Tibial nerve (tissue), 4 donors: Measurements from ENCODE around the gene ICAM5. TPM values are rescaled to one million over a fixed set of nuclear protein-coding genes. Genes with fewer than 3 reads are reported as not detected.
"Not testable (repeated sequence)": the region's sequence is repeated elsewhere in the genome, so short reads cannot be mapped to it uniquely, and the experiment has no call there.

Source experiments
- DNase-seq, 2 donors: peaks; one replicate each; pipeline ENCODE4 v3.0.0-alpha.2; 2019; ENCODE audit warnings: low spot score in 2 of 2
- H3K27ac ChIP-seq, 4 donors: fragments of 200-600 bp; sonication (generic) in 3 of 4; one replicate each; pipeline ENCODE4 v1.5.1; 2017 to 2019; ENCODE audit warnings: mild to moderate bottlenecking in 1 of 4
- H3K27me3 ChIP-seq, 2 donors: fragments of 200-600 bp; sonication (generic) in 1 of 2; one replicate each; pipeline versions ENCODE4 v1.5.1 to v1.6.0; 2017 to 2019
- H3K36me3 ChIP-seq, 3 donors: fragments of 200-600 bp; sonication (generic); one replicate each; pipeline ENCODE4 v1.5.1; 2018 to 2019
- H3K4me1 ChIP-seq, 4 donors: fragments of 200-600 bp; sonication (generic) in 3 of 4; one replicate each; pipeline ENCODE4 v1.5.1; 2017 to 2019
- H3K4me3 ChIP-seq, 4 donors: fragments of 200-600 bp; sonication (generic) in 3 of 4; one replicate each; pipeline ENCODE4 v1.5.1; 2017 to 2019; ENCODE audit warnings: mild to moderate bottlenecking in 1 of 4, moderate library complexity in 1 of 4
- H3K9me3 ChIP-seq, 4 donors: fragments of 200-600 bp; sonication (generic) in 3 of 4; one replicate each; pipeline ENCODE4 v1.5.1; 2017 to 2019
- CTCF ChIP-seq, 5 experiments: fragments of 200-600 bp in 3 of 5; fragments of 450-650 bp in 2 of 5; sonication (generic) in 3 of 5; IDR thresholded peaks; one replicate each; pipeline ENCODE4 v1.5.1; 2016 to 2019; ENCODE audit warnings: antibody characterized with exemption in 5 of 5, mild to moderate bottlenecking in 3 of 5, moderate library complexity in 2 of 5
- EP300 ChIP-seq, 2 donors: sonication (generic); formaldehyde crosslinking; IDR thresholded peaks; one replicate each; pipeline ENCODE4 v1.6.1; 2017; ENCODE audit warnings: antibody characterized with exemption in 2 of 2, mild to moderate bottlenecking in 1 of 2
- POLR2A ChIP-seq, 2 donors: fragments of 450-650 bp; IDR thresholded peaks; one replicate each; pipeline ENCODE4 v1.6.1; 2017; ENCODE audit warnings: antibody characterized with exemption in 2 of 2, mild to moderate bottlenecking in 2 of 2, moderate library complexity in 2 of 2
- WGBS, 2 donors: methylation state at CpG; one replicate each; pipeline ENCODE4 v1.1.5; 2018; 5-methylcytosine and 5-hydroxymethylcytosine counted together
- total RNA-seq, 4 donors: library from RNA; depleted of rRNA; stranded (reverse); fragments of >200 nt; gene quantifications; one replicate each; pipeline ENCODE4 v1.1.0, GENCODE V29; 2016

The ICAM5 gene
- total RNA-seq, 4 donors from 2014 or later = 0.21 to 2.7 (median 0.93) TPM

- H3K27me3 ChIP-seq = no peaks in the 10 kb centered on the region
- no peak for DNase-seq
- H3K36me3 ChIP-seq = peaks cover 0 to 55% (median 0%) of the 10 kb centered on the region in 3 donors
- peaks cover 0 to 2% (median 0%) of the 10 kb centered on the region in 4 donors for H3K4me1 ChIP-seq
- H3K4me3 ChIP-seq = no peak overlapping the region
- TF ChIP-seq EP300 (IDR thresholded peaks at IDR 0.05) (no peak), CTCF (IDR thresholded peaks at IDR 0.05) (no peak), POLR2A (IDR thresholded peaks at IDR 0.05) (no peak)
- no peak overlapping the region for H3K27ac ChIP-seq
- 85 to 89% methylated on average over 9 of the region's 9 CpGs for WGBS, 2 donors
- no peaks in the 10 kb centered on the region for H3K9me3 ChIP-seq
Observed at GRCh38 chr19:10277795-10278589, 11.8 kb upstream of the ICAM5 start.

GRCh38 chr19:10278935-10279334, 10.8 kb upstream of the ICAM5 start:
- Histone ChIP-seq H3K27me3 (no peaks in the 10 kb centered on the region), H3K9me3 (no peaks in the 10 kb centered on the region), H3K4me1 (no peaks in the 10 kb centered on the region), H3K36me3 (peaks cover 0 to 64% (median 0%) of the 10 kb centered on the region in 3 donors), H3K4me3 (no peak overlapping the region), H3K27ac (no peak overlapping the region)
- WGBS, 2 donors = 91 to 100% methylated on average over 1 of the region's 1 CpG
- TF ChIP-seq CTCF (IDR thresholded peaks at IDR 0.05) = no peak
- no peak for TF ChIP-seq EP300 (IDR thresholded peaks at IDR 0.05)
- TF ChIP-seq POLR2A (IDR thresholded peaks at IDR 0.05) = no peak
- DNase-seq = no peak

- Histone ChIP-seq H3K36me3 (peaks cover 0 to 67% (median 4%) of the 10 kb centered on the region in 3 donors), H3K9me3 (no peaks in the 10 kb centered on the region), H3K4me1 (no peaks in the 10 kb centered on the region), H3K4me3 (no peak overlapping the region), H3K27ac (no peak overlapping the region), H3K27me3 (no peaks in the 10 kb centered on the region)
- WGBS, 2 donors = 76 to 85% methylated on average over 5 of the region's 5 CpGs
- DNase-seq = no peak
- TF ChIP-seq CTCF (IDR thresholded peaks at IDR 0.05) (no peak), EP300 (IDR thresholded peaks at IDR 0.05) (no peak), POLR2A (IDR thresholded peaks at IDR 0.05) (no peak)
Observed at GRCh38 chr19:10279737-10280442, 9.9 kb upstream of the ICAM5 start.

GRCh38 chr19:10282043-10282442, 7.7 kb upstream of the ICAM5 start:
- peaks cover 0 to 66% (median 4%) of the 10 kb centered on the region in 3 donors for H3K36me3 ChIP-seq
- not testable (repeated sequence) for DNase-seq, H3K27me3 ChIP-seq, H3K4me3 ChIP-seq, H3K4me1 ChIP-seq, H3K27ac ChIP-seq, H3K9me3 ChIP-seq
- 91 to 98% methylated on average over 5 of the region's 5 CpGs for WGBS, 2 donors

GRCh38 chr19:10283301-10284064, 6.3 kb upstream of the ICAM5 start:
- Histone ChIP-seq H3K4me1 (peaks cover 0 to 21% (median 14%) of the 10 kb centered on the region in 4 donors), H3K9me3 (no peaks in the 10 kb centered on the region), H3K4me3 (no peak overlapping the region), H3K27me3 (peaks cover 0 to 19% of the 10 kb centered on the region in 2 donors), H3K36me3 (peaks cover 0 to 54% (median 4%) of the 10 kb centered on the region in 3 donors), H3K27ac (no peak overlapping the region)
- DNase-seq = no peak
- 74 to 79% methylated on average over 20 to 23 of the region's 23 CpGs for WGBS, 2 donors
- TF ChIP-seq CTCF (IDR thresholded peaks at IDR 0.05) (no peak), EP300 (IDR thresholded peaks at IDR 0.05) (no peak), POLR2A (IDR thresholded peaks at IDR 0.05) (no peak)
